GM13976 (cell line): ENCODE data around the gene BCL2A1.
"Not testable (repeated sequence)": the region's sequence is repeated elsewhere in the genome, so short reads cannot be mapped to it uniquely, and the experiment has no call there.

Experiments used
- DNase-seq: peaks from one replicate; pipeline ENCODE4 v3.0.0; 2012; ENCODE audit warnings: low spot score
- in situ Hi-C: fragments of 300-500 bp; cut with MboI; formaldehyde crosslinking; loops from one replicate; pipeline ENCODE4 v1.12.0; 2022; ENCODE audit warnings: low sequenced_read_pairs, mixed read lengths, inconsistent platforms; ENCODE audit not compliant: unreplicated experiment
- TF ChIP-seq, protein P1 (sequence below): IDR thresholded peaks from 2 replicates; pipeline ENCODE4 v1.5.1; 2012; ENCODE audit warnings: borderline replicate concordance, mild to moderate bottlenecking; ENCODE audit not compliant: insufficient read depth; ENCODE audit errors: extremely low read depth, missing control alignments, control extremely low read depth

The BCL2A1 gene

DNA sequence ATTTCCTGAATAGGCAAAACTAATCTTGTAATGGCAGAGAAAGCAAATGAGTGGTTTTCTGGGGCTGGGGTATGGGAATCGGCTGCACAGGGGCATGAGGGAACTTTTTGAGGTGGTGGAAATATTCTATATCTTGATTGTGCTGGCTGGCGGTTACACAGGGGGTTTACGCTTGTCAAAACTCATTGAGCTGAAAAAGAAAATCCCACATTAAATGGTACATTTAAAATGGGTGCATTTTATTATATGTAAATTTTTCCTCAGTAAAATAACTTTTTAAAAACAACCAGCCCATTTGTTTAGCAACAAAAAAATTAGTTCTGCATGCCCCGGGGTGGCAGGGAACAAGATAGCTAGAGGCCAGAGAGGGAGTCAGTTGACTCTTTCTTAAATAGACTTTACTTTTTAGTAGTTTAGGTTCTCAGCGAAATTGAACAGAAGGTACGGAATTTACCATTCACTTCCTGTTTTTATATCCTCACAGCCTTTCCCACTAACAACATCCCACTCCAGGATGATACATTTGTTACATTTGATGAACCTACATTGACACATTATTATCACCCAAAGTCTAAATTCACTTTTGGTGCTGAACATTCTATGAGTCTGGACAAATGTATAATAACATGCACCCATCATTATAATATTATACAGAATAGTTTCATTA is 41.2 kb upstream of the BCL2A1 start:
- TF ChIP-seq, protein P1, sequence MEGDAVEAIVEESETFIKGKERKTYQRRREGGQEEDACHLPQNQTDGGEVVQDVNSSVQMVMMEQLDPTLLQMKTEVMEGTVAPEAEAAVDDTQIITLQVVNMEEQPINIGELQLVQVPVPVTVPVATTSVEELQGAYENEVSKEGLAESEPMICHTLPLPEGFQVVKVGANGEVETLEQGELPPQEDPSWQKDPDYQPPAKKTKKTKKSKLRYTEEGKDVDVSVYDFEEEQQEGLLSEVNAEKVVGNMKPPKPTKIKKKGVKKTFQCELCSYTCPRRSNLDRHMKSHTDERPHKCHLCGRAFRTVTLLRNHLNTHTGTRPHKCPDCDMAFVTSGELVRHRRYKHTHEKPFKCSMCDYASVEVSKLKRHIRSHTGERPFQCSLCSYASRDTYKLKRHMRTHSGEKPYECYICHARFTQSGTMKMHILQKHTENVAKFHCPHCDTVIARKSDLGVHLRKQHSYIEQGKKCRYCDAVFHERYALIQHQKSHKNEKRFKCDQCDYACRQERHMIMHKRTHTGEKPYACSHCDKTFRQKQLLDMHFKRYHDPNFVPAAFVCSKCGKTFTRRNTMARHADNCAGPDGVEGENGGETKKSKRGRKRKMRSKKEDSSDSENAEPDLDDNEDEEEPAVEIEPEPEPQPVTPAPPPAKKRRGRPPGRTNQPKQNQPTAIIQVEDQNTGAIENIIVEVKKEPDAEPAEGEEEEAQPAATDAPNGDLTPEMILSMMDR: no peak
- in situ Hi-C loops: no loop called here
- no peak for DNase-seq

DNA sequence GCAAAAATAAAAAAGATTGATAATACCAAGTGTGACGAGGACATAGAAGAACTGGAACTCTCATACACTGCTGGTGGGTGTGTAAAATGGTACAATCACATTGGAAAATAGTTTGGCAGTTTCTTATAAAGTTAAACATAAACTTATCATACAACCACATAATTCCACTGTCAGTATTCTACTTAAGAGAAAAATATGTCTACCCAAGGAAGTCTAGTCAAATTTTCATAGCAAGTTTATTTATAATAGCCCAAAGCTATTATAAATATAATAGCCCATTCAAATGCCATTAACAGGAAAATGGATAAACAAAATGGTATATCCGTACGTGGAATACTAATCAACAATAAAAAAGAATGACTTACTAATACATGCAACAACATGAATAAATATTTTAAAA is 40.6 kb upstream of the BCL2A1 start:
- TF ChIP-seq, protein P1: no peak
- in situ Hi-C loops: no loop called here

DNA sequence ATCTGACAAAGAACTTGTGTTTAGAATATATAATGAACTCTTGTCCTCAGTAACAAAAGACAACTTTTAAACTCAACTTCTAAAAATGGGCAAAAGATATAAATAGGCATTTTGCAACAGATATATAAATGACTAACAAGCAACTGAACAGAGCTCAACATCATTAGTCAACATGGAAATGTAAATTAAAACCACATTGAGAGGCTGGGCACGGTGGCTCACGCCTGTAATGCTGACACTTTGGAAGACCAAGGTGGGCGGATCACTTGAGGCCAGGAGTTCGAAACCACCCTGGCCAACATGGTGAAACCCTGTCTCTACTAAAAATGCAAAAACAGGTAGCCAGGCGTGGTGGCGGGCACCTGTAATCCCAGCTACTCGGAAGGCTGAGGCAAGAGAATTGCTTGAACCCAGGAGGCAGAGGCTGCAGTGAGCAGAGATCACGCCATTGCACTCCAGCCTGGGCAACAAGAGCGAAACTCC is 40.1 kb upstream of the BCL2A1 start:
- in situ Hi-C loops, DNase-seq: not testable (repeated sequence)

More for the DNA sequence above, 40.6 kb upstream of the BCL2A1 start:
- no peak for DNase-seq

DNA sequence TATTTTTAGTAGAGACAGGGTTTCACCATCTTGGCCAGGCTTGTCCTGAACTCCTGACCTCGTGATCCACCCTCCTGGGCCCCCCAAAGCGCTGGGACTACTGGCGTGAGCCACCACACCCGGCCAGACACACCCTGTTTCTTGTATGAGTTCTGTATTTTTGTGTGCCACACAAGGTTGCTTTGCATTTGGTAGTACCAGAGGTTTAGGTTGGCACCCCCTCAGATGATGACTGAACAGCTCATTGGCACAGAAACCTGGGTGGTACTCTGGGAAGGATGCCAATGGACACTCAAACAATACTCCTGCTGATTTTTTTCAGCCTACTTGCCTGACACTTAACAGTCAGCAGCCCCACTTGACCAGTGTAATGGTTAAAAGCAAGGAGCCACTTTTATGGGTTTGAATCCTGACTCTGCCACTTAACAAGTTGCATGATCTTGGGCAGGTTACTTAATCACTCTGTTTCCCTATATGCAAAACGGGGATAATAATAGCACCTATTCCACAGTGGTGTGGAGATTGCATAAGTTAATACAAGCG is 39.2 kb upstream of the BCL2A1 start:
- TF ChIP-seq, protein P1: no peak
- DNase-seq: no peak
- in situ Hi-C loops: no loop called here

DNA sequence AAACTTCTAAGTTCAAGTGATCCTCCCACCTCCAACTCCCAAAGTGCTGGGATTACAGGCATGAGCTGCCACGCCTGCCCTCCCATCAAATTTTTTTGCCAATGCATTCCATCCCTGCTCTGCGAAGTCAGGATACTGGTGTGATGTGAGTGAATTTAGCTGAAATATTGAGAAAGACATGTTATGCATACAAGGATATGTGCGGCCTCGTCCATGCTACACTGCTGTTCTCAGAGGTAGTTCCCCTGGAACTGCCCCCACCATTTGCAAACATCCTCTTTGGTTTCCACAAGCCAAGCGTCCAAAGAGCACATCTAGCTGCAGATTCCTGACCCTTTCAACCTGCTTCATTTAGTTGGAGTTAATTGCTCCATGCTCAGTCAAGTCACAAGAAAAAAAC is 36.5 kb upstream of the BCL2A1 start:
- no peak for DNase-seq
- in situ Hi-C loops: no loop called here
- TF ChIP-seq, protein P1: no peak

DNA sequence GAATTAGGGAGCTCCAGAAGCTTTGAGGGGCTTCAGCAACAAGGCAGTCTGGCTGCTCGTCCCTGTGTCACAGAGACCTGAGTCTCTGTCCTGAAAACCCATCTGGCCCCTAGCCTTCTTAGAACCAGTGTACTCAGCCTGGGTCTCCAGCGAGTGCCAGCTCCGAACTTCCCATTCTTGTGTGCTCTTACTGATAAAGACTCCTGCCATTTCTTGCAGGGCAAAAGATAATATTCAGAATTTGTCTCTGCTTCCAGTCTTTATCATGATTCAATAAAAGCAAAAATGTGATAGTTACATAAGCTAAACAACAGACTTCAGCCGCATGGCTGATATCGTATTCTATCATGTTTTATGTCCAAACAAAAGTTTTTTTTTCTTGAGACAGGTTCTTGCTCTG is 36.0 kb upstream of the BCL2A1 start:
- no peak for DNase-seq
- in situ Hi-C loops: no loop called here
- TF ChIP-seq, protein P1: no peak

DNA sequence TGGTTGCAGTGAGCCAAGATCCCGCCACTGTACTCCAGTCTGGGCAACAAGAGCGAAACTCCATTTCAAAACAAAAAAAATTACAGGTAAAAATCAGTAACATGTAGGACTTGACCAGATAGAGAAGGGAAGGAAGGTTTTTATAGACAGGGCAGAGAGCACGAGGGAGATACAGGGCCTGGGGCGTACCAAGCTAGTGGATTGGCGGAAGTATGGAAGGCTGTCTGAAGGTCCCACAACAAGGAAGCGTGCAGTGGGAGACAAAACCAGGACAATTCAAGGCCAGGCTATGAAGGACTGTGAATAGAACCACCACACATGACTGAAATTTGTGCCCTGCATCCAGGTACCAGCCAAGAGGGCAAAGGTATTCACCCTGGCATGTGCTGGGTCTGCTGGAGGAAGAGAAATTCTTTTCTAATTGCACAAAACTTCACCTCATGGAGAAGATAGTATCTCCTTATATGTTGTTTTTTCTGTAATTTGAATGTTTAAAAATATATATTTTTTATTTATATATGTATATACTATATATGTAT is 33.0 kb upstream of the BCL2A1 start:
- no peak for DNase-seq
- in situ Hi-C loops: no loop called here

More for the DNA sequence above, 33.0 kb upstream of the BCL2A1 start:
- TF ChIP-seq, protein P1: no peak
